Activated naive CD8-positive, alpha-beta T cell (primary cell): ENCODE data around the gene WDR38.

ENCODE experiments used
- H3K27ac Mint-ChIP-seq: one replicate; pipeline ENCODE4 v1.8.0; 2021; ENCODE audit warnings: mixed read lengths
- H3K27me3 Mint-ChIP-seq: one replicate; pipeline ENCODE4 v1.8.0; 2021; ENCODE audit warnings: mixed read lengths
- H3K36me3 Mint-ChIP-seq: one replicate; pipeline ENCODE4 v1.8.0; 2021; ENCODE audit warnings: mixed read lengths
- H3K4me1 Mint-ChIP-seq: one replicate; pipeline ENCODE4 v1.8.0; 2021; ENCODE audit warnings: low read depth, mixed read lengths
- H3K4me3 Mint-ChIP-seq: one replicate; pipeline ENCODE4 v1.8.0; 2021; ENCODE audit warnings: mild to moderate bottlenecking, mixed read lengths
- H3K9me3 Mint-ChIP-seq: one replicate; pipeline ENCODE4 v1.8.0; 2021; ENCODE audit warnings: low read depth, mixed read lengths

Gene WDR38, protein sequence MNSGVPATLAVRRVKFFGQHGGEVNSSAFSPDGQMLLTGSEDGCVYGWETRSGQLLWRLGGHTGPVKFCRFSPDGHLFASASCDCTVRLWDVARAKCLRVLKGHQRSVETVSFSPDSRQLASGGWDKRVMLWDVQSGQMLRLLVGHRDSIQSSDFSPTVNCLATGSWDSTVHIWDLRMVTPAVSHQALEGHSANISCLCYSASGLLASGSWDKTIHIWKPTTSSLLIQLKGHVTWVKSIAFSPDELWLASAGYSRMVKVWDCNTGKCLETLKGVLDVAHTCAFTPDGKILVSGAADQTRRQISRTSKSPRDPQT

DNA sequence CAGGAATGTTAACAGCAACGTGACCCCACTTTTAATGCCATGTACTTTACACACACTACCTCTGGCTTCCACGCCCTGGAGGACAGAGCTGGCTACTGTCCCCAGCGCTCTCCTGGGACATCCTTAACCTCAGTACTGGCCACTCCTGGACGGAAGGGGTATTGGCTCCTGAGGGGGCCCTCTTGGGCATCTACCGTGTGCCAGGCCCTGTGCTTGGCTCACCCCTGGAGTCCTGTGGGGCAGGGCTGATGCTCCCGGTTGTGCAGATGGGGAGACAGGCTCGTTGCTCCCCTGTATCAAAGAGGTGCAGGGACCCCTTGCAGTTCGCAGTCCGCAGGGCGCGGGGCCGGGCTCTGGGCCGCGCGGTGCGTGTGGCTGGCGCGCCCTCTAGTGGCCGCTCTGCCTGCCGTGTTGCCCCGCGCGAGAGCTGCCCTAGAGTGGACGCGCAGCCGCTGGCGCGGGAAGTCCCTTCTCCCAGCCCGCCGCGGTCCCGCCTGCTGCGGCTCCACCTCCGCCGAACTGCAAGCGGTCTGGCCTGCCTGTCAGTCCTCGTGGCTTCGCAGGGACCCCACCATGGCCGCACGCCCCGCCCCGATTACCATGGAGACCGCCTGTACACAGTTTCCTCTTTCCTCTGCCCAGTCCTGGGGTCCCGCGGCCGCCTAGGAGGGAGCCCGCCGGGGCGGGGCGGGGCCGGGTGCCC is at the start of gene WDR38:
Gene WDR38 (plus strand): TSS at position 632 of the 703 bp plus-strand sequence. CDS start 72 bp downstream, outside the sequence.
- Mint-ChIP-seq H3K27ac (no peak within 1 kb of the TSS), H3K36me3 (no peaks in the 10 kb centered on the region), H3K27me3 (peaks cover 2% of the 10 kb centered on the region), H3K4me3 (peak within 1 kb of the TSS; percentile 68), H3K4me1 (peaks cover 18% of the 10 kb centered on the region), H3K9me3 (no peaks in the 10 kb centered on the region)

DNA sequence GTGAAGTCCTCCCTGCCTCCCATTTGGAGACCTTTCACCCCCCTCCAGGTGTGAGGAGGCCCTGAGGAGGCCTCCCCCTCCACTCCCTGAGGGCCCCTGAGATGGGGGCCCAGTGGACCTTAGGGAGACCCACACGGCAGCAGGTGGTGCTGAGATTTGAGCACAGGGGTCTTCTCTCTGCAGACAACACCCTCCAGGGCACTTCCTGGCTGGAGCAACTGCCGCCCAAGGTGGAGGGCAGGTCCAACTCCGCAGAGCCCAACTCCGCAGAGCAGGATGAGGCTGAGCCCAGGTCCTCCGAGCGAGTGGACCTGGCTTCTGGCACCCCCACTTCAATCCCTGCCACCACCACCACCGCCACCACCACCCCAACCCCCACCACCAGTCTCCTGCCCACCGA is 49.3 kb upstream of the WDR38 start:
- Mint-ChIP-seq H3K4me3 (no peak overlapping the region), H3K9me3 (no peaks in the 10 kb centered on the region), H3K4me1 (no peaks in the 10 kb centered on the region), H3K27ac (no peak overlapping the region), H3K36me3 (no peaks in the 10 kb centered on the region), H3K27me3 (peaks cover 3% of the 10 kb centered on the region)

DNA sequence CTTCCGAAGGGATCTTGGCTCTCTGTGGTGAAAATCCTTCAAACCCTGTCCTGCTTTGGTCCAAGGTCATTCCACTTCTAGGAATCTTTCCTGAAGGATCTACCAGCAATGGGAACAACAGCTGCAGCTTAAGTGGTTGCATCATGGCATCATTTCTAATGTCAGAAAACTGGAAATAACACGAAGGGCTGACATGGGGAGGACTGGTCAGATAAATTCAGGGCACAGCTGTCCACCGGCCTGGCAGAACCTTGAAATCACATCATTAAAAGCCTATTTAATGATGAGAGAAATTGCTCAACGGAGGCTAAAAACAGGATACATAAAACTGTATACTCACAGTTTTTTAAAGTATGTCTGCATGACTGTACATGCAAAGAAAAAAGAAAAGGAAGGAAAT is 48.1 kb upstream of the WDR38 start:
- no peaks in the 10 kb centered on the region for H3K9me3 Mint-ChIP-seq
- no peaks in the 10 kb centered on the region for H3K4me1 Mint-ChIP-seq
- H3K27ac Mint-ChIP-seq: no peak overlapping the region
- no peak overlapping the region for H3K4me3 Mint-ChIP-seq
- peaks cover 2% of the 10 kb centered on the region for H3K27me3 Mint-ChIP-seq
- no peaks in the 10 kb centered on the region for H3K36me3 Mint-ChIP-seq

DNA sequence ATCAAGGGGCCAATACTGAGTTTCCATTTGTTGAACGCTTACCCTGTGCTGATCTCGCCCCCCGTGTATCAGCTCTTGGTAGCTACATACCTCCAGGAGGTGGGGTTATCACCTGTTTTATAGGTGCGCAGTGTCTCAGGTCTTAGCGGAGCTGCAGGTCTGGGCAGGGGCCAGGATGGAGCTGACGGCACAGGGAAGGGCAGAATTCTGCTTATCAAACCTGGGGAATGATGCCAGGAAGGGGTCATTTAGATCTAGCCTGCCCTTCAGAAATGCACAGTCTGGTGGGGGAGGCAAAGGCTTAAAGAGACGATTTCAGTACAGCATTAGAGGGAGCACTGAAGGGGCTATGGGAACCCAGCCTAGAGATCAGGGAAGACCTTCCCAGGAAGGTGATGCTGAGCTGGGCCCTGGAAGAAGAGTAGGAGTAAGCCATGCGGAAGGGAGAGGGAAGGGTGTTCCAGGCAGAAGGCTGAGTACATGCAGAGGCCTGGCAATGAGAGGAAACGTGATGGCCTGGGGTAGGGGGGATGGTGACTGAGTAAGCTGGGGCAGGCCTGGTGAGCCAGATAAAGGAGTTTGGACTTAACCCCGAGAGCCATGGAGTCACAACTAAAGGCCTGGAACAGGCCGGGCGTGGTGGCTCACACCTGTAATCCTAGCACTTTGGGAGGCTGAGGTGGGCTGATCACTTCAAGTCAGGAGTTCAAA is 44.9 kb upstream of the WDR38 start:
- Mint-ChIP-seq H3K4me3 (no peak overlapping the region), H3K27ac (no peak overlapping the region), H3K27me3 (peaks cover 2% of the 10 kb centered on the region), H3K36me3 (no peaks in the 10 kb centered on the region), H3K4me1 (no peaks in the 10 kb centered on the region), H3K9me3 (no peaks in the 10 kb centered on the region)

DNA sequence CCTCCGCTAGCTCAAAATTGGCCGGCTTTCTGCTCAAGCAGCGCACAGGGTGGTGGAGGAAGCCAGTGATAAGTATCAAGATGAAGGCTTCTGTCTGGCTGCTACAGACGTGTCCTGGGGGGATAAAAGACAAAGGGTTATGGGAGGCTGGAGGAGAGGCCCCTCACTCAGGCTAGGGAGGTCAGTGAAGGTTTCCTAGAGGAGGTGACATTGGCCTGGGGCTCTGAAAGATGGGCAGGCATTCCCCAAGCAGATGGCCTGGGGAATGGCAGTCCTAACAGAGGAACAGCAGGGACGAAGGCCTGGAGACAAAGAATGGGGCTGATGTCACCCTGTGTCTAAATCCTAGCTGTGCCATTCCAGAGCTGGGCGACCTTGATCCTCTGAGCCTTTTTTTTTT is 44.0 kb upstream of the WDR38 start:
- peaks cover 2% of the 10 kb centered on the region for H3K27me3 Mint-ChIP-seq
- H3K27ac Mint-ChIP-seq: no peak overlapping the region
- H3K36me3 Mint-ChIP-seq: no peaks in the 10 kb centered on the region
- no peaks in the 10 kb centered on the region for H3K9me3 Mint-ChIP-seq
- no peak overlapping the region for H3K4me3 Mint-ChIP-seq
- H3K4me1 Mint-ChIP-seq: no peaks in the 10 kb centered on the region

DNA sequence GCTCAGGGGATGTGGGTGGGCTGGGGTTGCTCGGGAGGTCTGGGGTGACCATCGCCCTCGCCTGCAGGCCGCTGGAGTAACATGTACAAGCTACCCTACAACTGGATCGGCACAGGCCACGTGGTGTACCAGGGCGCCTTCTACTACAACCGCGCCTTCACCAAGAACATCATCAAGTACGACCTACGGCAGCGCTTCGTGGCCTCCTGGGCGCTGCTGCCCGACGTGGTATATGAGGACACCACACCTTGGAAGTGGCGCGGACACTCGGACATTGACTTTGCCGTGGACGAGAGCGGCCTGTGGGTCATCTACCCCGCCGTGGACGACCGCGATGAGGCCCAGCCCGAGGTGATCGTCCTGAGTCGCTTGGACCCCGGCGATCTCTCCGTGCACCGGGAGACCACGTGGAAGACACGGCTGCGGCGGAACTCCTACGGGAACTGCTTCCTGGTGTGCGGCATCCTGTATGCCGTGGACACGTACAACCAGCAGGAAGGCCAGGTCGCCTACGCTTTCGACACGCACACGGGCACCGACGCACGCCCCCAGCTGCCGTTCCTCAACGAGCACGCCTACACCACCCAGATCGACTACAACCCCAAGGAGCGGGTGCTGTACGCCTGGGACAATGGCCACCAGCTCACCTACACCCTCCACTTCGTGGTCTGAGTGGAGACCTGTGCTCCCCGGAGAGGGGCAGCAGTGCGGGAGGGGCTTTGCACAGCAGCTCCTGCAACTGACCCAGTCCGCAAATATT is 43.3 kb upstream of the WDR38 start:
- H3K36me3 Mint-ChIP-seq: no peaks in the 10 kb centered on the region
- H3K4me3 Mint-ChIP-seq: no peak overlapping the region
- H3K4me1 Mint-ChIP-seq: no peaks in the 10 kb centered on the region
- no peak overlapping the region for H3K27ac Mint-ChIP-seq
- peaks cover 2% of the 10 kb centered on the region for H3K27me3 Mint-ChIP-seq
- H3K9me3 Mint-ChIP-seq: no peaks in the 10 kb centered on the region

DNA sequence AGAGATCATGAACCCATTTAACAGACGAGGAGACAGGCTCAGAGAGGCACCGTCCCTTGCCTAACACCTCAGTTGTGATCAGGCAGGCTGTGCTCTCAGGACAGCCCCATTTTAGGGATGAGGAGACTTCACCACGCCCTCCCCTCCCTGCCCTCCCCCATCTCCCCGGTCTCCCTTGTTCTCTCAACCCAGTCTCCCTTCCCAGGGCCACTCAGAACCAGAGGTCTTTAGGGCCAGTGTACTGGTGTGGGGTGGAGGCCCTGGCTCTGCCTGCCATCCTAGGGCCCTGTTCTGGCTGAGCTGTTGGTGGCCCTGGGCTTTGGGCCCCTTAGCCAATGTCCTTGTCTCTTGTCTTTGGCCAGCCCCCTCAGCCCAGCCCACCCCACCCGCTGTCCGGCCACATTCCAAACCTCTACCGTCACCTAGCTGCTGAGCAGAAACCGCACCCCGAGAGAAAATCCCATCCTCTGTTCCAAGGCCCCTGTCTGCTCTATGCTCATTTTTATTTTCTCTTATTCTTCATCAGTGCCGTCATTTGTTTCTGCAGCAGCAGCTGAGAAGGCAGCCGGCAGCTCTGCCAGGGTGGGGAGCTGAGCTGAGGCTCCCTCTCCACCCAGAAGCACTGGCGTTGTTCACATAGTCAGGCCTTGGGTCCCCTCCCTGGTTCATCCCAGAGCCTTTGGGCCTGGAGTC is 42.5 kb upstream of the WDR38 start:
- Mint-ChIP-seq H3K4me1 (no peaks in the 10 kb centered on the region), H3K9me3 (no peaks in the 10 kb centered on the region), H3K4me3 (no peak overlapping the region), H3K27ac (no peak overlapping the region), H3K27me3 (peaks cover 2% of the 10 kb centered on the region), H3K36me3 (no peaks in the 10 kb centered on the region)

DNA sequence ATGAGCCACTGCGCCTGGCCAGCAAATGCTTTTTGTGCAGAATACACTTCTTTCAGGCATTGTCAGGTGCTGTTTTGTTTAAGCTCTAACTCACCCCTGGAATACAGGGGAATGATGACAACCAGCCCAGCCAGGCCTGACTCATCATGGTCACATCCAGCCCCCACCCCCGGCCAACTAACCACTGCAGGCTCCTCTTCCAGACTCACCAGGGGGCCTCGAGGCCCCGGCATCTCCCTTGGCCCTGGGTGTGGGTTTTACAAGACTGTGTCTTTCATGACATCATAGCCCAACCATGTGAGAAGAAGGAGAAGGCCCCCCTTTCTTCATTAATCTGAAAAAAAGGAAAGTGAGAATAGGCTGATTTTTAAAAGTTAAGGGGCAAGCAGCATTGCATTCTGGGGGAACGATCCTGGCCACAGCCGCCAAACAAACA is 40.8 kb upstream of the WDR38 start:
- peaks cover under 1% of the 10 kb centered on the region for H3K27me3 Mint-ChIP-seq

DNA sequence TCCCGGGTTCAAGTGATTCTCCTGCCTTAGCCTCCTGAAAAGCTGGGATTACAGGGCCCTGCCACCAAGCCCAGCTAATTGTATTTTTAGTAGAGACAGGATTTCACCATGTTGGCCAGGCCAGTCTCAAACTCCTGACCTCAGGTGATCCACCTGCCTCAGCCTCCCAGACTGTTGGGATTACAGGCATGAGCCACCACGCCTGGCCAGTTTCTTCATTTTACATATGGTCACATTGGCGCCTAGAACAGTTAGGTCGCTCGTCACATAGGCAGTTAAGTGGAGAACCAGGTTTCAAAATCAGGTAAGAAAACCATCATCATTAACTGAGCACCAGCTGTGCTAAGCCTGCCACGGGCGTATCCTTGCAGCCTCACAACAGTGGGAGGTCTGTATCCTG is 40.2 kb upstream of the WDR38 start:
- Mint-ChIP-seq H3K4me1 (no peaks in the 10 kb centered on the region), H3K9me3 (no peaks in the 10 kb centered on the region), H3K36me3 (no peaks in the 10 kb centered on the region), H3K4me3 (no peak overlapping the region), H3K27me3 (peaks cover 1% of the 10 kb centered on the region), H3K27ac (no peak overlapping the region)

More for the DNA sequence above, 40.8 kb upstream of the WDR38 start:
- Mint-ChIP-seq H3K9me3 (no peaks in the 10 kb centered on the region), H3K4me1 (no peaks in the 10 kb centered on the region), H3K27ac (no peak overlapping the region), H3K36me3 (no peaks in the 10 kb centered on the region), H3K4me3 (no peak overlapping the region)

DNA sequence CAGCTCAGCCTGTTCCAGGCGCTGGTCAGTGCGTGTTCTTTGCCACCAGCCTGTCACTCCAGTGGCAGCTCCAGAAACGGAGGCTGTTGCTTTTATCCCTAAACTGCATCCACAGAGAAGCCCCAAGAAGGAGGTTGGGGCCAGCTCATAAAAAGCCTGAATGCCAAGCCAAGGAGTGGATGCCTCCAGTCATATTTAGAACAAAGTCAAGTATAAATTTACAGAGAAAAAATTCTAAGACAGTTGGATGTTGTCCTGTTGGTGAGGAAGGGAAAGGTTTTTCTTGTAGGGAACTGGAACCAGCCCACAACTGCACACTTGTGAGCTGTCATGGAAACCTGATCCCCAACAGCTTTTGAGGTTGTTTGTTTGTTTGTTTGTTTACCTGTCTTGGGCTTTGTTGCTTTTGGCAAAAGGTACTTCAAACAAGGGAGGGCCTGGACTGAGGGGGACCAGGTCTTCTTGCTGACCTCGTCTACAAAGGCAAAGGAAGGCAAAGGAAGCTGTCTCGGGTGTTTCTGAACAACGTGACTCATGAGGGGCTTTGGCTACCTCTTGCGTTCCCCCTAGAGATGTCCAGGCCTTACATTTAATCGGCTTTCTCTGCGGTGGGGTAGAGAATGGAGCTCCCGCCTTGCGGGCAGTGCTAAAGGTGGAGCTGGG is 39.6 kb upstream of the WDR38 start:
- Mint-ChIP-seq H3K27me3 (peaks cover 3% of the 10 kb centered on the region), H3K4me1 (no peaks in the 10 kb centered on the region), H3K36me3 (no peaks in the 10 kb centered on the region), H3K4me3 (no peak overlapping the region), H3K27ac (no peak overlapping the region), H3K9me3 (no peaks in the 10 kb centered on the region)

DNA sequence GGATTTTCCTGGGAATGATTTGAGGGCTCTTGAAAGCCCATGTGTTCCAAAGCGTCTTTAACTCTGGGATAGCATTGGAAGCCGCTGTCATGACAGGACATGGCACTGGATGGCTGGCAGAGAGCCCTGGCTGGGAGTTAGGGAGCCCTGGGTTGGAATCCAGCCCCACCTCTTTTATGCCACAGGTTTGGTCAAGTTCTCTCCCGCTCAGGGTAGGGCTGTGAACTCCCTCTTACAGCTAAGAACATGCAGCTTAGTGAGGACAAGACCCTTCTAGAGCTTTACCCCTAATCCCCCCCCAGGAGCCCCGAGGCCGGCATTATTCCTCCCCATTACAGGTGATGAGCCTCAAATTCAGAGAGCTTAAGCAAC is 39.1 kb upstream of the WDR38 start:
- Mint-ChIP-seq H3K4me3 (no peak overlapping the region), H3K9me3 (no peaks in the 10 kb centered on the region), H3K4me1 (no peaks in the 10 kb centered on the region), H3K36me3 (no peaks in the 10 kb centered on the region), H3K27me3 (peaks cover 3% of the 10 kb centered on the region), H3K27ac (no peak overlapping the region)

DNA sequence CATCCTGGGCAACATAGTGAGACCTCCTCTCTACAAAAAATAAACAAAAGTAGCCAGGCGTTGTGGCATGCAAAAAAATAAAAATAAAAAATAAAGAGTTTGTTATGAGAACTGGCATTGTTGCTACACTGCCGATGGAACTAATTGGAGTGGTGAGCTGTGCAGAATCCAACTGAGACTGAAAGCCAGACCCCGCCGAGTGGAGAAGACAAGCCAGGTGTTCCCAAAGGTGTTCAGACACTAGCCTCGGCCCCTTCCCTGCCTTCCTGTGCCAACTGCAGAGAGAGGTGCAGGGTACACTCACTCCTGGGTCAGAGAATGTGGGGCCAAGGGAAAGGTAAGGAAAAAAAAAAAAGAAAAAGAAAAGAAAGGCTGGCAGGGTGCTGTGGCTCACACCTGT is 37.7 kb upstream of the WDR38 start:
- no peaks in the 10 kb centered on the region for H3K36me3 Mint-ChIP-seq
- H3K27me3 Mint-ChIP-seq: peaks cover 3% of the 10 kb centered on the region
- no peaks in the 10 kb centered on the region for H3K4me1 Mint-ChIP-seq
- no peak overlapping the region for H3K4me3 Mint-ChIP-seq
- H3K9me3 Mint-ChIP-seq: no peaks in the 10 kb centered on the region
- no peak overlapping the region for H3K27ac Mint-ChIP-seq

DNA sequence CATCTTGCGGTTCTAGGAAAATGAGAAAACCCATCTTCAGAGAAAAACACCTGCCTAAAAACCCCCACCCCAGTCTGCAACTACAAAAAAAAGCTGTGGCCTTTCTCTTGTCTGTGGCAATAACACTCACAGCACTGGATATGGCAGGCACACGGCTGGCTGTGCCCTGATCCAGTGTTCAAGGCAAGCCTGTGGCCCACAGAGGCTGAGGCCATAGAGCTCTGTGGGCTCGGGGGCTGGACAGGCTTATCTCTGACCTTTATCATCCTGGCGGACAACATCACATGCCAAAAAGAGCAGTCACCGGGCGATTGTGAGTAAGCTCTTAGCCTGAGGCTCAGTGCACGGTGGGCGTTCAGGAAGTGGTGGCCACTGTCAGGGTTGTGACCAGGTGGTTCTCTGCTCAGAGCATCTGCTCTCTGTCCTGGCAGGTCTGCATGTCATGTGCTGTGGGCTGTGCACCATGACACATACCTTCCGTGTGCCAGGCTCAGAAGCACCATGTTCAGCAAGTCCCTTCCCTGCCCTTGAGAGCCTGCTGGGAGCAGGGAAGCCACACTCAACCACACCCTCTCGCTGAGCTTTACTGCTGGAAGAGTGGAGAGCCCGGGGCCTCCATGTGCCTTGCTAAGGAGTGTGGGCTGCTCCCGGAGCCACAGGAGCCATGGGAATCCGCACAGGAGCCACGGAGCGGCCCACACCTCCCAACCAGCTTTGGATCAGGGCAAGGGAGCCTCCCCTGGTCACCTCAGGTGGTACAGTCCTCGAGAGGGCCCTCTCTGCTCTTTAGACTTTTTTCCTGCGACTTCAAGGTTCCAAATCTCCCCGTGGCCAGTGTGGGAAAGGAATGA is 34.6 kb upstream of the WDR38 start:
- Mint-ChIP-seq H3K4me3 (no peak overlapping the region), H3K27me3 (peaks cover 3% of the 10 kb centered on the region), H3K9me3 (no peaks in the 10 kb centered on the region), H3K36me3 (no peaks in the 10 kb centered on the region), H3K4me1 (no peaks in the 10 kb centered on the region), H3K27ac (no peak overlapping the region)
